ENCODE measurements around the gene RAB5B.

- TF ChIP-seq POLR2A (IDR thresholded peaks at IDR 0.05; ENCODE audit: low read depth, low read length), result no peak
- no peak for TF ChIP-seq TAF1 (IDR thresholded peaks at IDR 0.05; ENCODE audit: borderline replicate concordance, low read depth, low read length)
These were observed 39.8 kb upstream of the RAB5B start for GRCh38 chr12:55933799-55934742.

Data from GM12892 (cell line).